GM12878 (cell line): ENCODE measurements around the gene EPHB2.

Source experiments
- EP300 ChIP-seq, 2 experiments: fragments of 150-350 bp in 1 of 2; IDR thresholded peaks; 2 replicates each; pipeline ENCODE4 v1.6.1; 2011 to 2012; ENCODE audit warnings: low read depth in 2 of 2, low read length in 2 of 2, borderline replicate concordance in 1 of 2, improper control_type of control experiment in 1 of 2, inconsistent platforms in 1 of 2; ENCODE audit not compliant: control insufficient read depth in 1 of 2
- NBN ChIP-seq: fragments of 450-650 bp; IDR thresholded peaks from 2 replicates; pipeline ENCODE4 v1.6.1; 2016
- NR2C2 ChIP-seq: IDR thresholded peaks from 2 replicates; pipeline ENCODE4 v1.6.1; 2011; ENCODE audit warnings: borderline replicate concordance, low read depth; ENCODE audit not compliant: control insufficient read depth, insufficient read length
- POLR2A ChIP-seq: IDR thresholded peaks from 2 replicates; pipeline ENCODE4 v1.6.1; 2011; ENCODE audit warnings: low read depth, mild to moderate bottlenecking, low read length
- POLR2AphosphoS5 ChIP-seq: IDR thresholded peaks from 2 replicates; pipeline ENCODE4 v1.6.1; 2011; ENCODE audit warnings: mild to moderate bottlenecking, low read length, inconsistent platforms
- RCOR1 ChIP-seq: conservative IDR thresholded peaks from 2 replicates; pipeline ENCODE4 v1.6.1; 2012; ENCODE audit warnings: low read depth, low read length, improper control_type of control experiment
- ZNF217 ChIP-seq: fragments of 450-650 bp; IDR thresholded peaks from 2 replicates; pipeline ENCODE4 v1.6.1; 2017; ENCODE audit warnings: antibody characterized with exemption, mild to moderate bottlenecking
- ZNF274 ChIP-seq: IDR thresholded peaks from one replicate; pipeline ENCODE4 v1.8.0; 2011; ENCODE audit not compliant: insufficient read length, insufficient read depth
- TF ChIP-seq, protein P1 (sequence below), 3 experiments: IDR thresholded peaks in 2 of 3; conservative IDR thresholded peaks in 1 of 3; 2 replicates each; pipeline ENCODE4 v1.5.1; 2011; ENCODE audit warnings: low read depth in 3 of 3, low read length in 3 of 3, mild to moderate bottlenecking in 3 of 3, control low read depth in 2 of 3, moderate library complexity in 2 of 3, inconsistent platforms in 1 of 3, mixed read lengths in 1 of 3; ENCODE audit not compliant: control insufficient read depth in 2 of 3, insufficient read depth in 1 of 3; ENCODE audit errors: extremely low read depth in 1 of 3
- TF ChIP-seq, protein P2 (sequence below): IDR thresholded peaks from 2 replicates; pipeline ENCODE4 v1.6.1; 2011; ENCODE audit warnings: low read depth, low read length, improper control_type of control experiment, borderline replicate concordance
- TF ChIP-seq, protein P3 (sequence below): fragments of 450-650 bp; IDR thresholded peaks from 2 replicates; pipeline ENCODE4 v1.6.1; 2017; ENCODE audit warnings: antibody characterized with exemption, mild to moderate bottlenecking, moderate library complexity
- TF ChIP-seq, protein P4 (sequence below): IDR thresholded peaks from 2 replicates; pipeline ENCODE4 v1.6.1; 2012; ENCODE audit warnings: mild to moderate bottlenecking, low read depth, low read length
- TF ChIP-seq, protein P5 (sequence below): fragments of 450-650 bp; IDR thresholded peaks from 2 replicates; pipeline ENCODE4 v1.6.1; 2018; ENCODE audit warnings: mild to moderate bottlenecking, low read depth, moderate library complexity; ENCODE audit not compliant: partially characterized antibody

DNA sequence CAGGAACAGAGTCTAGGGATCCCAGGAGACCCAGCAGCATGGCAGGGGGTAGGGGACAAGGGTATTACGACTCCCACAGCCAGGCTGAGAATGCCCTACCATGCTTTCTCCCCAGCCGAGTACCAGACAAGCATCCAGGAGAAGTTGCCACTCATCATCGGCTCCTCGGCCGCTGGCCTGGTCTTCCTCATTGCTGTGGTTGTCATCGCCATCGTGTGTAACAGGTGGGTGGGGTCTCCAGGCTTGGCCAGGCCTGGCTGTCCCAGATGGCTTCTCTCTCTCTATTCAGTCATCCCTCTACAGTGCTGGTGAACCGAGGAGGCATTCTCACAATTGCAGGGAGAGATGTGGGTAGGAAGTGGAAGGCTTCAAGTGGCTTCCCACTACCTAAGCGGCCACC lies 184.7 kb downstream of the EPHB2 start:
- TF ChIP-seq EP300 (IDR thresholded peaks at IDR 0.05; ENCODE audit: borderline replicate concordance in 1 of 2, control insufficient read depth in 1 of 2, low read depth in 2 of 2, low read length in 2 of 2) (no peak), ZNF217 (no peak), POLR2A (no peak), NR2C2 (no peak), RCOR1 (no peak), ZNF274 (no peak), POLR2AphosphoS5 (no peak), NBN (no peak)
- TF ChIP-seq, protein P1, sequence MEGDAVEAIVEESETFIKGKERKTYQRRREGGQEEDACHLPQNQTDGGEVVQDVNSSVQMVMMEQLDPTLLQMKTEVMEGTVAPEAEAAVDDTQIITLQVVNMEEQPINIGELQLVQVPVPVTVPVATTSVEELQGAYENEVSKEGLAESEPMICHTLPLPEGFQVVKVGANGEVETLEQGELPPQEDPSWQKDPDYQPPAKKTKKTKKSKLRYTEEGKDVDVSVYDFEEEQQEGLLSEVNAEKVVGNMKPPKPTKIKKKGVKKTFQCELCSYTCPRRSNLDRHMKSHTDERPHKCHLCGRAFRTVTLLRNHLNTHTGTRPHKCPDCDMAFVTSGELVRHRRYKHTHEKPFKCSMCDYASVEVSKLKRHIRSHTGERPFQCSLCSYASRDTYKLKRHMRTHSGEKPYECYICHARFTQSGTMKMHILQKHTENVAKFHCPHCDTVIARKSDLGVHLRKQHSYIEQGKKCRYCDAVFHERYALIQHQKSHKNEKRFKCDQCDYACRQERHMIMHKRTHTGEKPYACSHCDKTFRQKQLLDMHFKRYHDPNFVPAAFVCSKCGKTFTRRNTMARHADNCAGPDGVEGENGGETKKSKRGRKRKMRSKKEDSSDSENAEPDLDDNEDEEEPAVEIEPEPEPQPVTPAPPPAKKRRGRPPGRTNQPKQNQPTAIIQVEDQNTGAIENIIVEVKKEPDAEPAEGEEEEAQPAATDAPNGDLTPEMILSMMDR (IDR thresholded peaks at IDR 0.05 in 2 of 3, conservative IDR thresholded peaks at IDR 0.05 in 1 of 3; ENCODE audit: control insufficient read depth in 2 of 3, extremely low read depth in 1 of 3, insufficient read depth in 1 of 3, low read depth in 3 of 3, low read length in 3 of 3), result no peak
- TF ChIP-seq, protein P2, sequence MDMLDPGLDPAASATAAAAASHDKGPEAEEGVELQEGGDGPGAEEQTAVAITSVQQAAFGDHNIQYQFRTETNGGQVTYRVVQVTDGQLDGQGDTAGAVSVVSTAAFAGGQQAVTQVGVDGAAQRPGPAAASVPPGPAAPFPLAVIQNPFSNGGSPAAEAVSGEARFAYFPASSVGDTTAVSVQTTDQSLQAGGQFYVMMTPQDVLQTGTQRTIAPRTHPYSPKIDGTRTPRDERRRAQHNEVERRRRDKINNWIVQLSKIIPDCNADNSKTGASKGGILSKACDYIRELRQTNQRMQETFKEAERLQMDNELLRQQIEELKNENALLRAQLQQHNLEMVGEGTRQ, result no peak
- TF ChIP-seq, protein P3, sequence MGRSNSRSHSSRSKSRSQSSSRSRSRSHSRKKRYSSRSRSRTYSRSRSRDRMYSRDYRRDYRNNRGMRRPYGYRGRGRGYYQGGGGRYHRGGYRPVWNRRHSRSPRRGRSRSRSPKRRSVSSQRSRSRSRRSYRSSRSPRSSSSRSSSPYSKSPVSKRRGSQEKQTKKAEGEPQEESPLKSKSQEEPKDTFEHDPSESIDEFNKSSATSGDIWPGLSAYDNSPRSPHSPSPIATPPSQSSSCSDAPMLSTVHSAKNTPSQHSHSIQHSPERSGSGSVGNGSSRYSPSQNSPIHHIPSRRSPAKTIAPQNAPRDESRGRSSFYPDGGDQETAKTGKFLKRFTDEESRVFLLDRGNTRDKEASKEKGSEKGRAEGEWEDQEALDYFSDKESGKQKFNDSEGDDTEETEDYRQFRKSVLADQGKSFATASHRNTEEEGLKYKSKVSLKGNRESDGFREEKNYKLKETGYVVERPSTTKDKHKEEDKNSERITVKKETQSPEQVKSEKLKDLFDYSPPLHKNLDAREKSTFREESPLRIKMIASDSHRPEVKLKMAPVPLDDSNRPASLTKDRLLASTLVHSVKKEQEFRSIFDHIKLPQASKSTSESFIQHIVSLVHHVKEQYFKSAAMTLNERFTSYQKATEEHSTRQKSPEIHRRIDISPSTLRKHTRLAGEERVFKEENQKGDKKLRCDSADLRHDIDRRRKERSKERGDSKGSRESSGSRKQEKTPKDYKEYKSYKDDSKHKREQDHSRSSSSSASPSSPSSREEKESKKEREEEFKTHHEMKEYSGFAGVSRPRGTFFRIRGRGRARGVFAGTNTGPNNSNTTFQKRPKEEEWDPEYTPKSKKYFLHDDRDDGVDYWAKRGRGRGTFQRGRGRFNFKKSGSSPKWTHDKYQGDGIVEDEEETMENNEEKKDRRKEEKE, result no peak
- TF ChIP-seq, protein P4, sequence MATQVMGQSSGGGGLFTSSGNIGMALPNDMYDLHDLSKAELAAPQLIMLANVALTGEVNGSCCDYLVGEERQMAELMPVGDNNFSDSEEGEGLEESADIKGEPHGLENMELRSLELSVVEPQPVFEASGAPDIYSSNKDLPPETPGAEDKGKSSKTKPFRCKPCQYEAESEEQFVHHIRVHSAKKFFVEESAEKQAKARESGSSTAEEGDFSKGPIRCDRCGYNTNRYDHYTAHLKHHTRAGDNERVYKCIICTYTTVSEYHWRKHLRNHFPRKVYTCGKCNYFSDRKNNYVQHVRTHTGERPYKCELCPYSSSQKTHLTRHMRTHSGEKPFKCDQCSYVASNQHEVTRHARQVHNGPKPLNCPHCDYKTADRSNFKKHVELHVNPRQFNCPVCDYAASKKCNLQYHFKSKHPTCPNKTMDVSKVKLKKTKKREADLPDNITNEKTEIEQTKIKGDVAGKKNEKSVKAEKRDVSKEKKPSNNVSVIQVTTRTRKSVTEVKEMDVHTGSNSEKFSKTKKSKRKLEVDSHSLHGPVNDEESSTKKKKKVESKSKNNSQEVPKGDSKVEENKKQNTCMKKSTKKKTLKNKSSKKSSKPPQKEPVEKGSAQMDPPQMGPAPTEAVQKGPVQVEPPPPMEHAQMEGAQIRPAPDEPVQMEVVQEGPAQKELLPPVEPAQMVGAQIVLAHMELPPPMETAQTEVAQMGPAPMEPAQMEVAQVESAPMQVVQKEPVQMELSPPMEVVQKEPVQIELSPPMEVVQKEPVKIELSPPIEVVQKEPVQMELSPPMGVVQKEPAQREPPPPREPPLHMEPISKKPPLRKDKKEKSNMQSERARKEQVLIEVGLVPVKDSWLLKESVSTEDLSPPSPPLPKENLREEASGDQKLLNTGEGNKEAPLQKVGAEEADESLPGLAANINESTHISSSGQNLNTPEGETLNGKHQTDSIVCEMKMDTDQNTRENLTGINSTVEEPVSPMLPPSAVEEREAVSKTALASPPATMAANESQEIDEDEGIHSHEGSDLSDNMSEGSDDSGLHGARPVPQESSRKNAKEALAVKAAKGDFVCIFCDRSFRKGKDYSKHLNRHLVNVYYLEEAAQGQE, result no peak
- TF ChIP-seq, protein P5, sequence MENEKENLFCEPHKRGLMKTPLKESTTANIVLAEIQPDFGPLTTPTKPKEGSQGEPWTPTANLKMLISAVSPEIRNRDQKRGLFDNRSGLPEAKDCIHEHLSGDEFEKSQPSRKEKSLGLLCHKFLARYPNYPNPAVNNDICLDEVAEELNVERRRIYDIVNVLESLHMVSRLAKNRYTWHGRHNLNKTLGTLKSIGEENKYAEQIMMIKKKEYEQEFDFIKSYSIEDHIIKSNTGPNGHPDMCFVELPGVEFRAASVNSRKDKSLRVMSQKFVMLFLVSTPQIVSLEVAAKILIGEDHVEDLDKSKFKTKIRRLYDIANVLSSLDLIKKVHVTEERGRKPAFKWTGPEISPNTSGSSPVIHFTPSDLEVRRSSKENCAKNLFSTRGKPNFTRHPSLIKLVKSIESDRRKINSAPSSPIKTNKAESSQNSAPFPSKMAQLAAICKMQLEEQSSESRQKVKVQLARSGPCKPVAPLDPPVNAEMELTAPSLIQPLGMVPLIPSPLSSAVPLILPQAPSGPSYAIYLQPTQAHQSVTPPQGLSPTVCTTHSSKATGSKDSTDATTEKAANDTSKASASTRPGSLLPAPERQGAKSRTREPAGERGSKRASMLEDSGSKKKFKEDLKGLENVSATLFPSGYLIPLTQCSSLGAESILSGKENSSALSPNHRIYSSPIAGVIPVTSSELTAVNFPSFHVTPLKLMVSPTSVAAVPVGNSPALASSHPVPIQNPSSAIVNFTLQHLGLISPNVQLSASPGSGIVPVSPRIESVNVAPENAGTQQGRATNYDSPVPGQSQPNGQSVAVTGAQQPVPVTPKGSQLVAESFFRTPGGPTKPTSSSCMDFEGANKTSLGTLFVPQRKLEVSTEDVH, result no peak
